Stimulated activated CD8-positive, alpha-beta memory T cell treated with anti-CD3 and anti-CD28 coated beads, Interleukin-4, amount 100 ng/mL, for 1 hour (primary cell): ENCODE results near the gene EXTL1.

Experiments
- DNase-seq, 2 donors: peaks; one replicate each; pipeline ENCODE4 v3.0.0-alpha.2; 2020; ENCODE audit warnings: low read depth in 2 of 2, low spot score in 1 of 2

Gene EXTL1

GRCh38 chr1:26067432-26067911 is 45.9 kb downstream of the EXTL1 start, which contains the start of gene TRIM63:
Gene TRIM63 (minus strand): TSS chr1:26067630. CDS start chr1:26067494, 136 bp downstream.
- no peak for DNase-seq

GRCh38 chr1:26069941-26070295 is 48.3 kb downstream of the EXTL1 start:
- no peak for DNase-seq

GRCh38 chr1:26070296-26070962 is 48.9 kb downstream of the EXTL1 start:
- no peak for DNase-seq

GRCh38 chr1:26070963-26071342 is 49.4 kb downstream of the EXTL1 start:
- DNase-seq: no peak

- DNase-seq: no peak
These were observed 50.7 kb downstream of the EXTL1 start for GRCh38 chr1:26072305-26072704.

GRCh38 chr1:26075421-26076144 is 54.0 kb downstream of the EXTL1 start:
- no peak for DNase-seq

- DNase-seq: no peak
These were observed 55.9 kb downstream of the EXTL1 start for GRCh38 chr1:26077524-26077923.

GRCh38 chr1:26078286-26079177 is 57.0 kb downstream of the EXTL1 start:
- DNase-seq: no peak

- DNase-seq: no peak
These were observed 57.6 kb downstream of the EXTL1 start for GRCh38 chr1:26079178-26079563.

GRCh38 chr1:26079960-26080814 is 58.6 kb downstream of the EXTL1 start:
- no peak for DNase-seq

- DNase-seq: no peak
These were observed 59.9 kb downstream of the EXTL1 start for GRCh38 chr1:26081267-26082019.

GRCh38 chr1:26082020-26082350 is 60.4 kb downstream of the EXTL1 start:
- DNase-seq: no peak

- DNase-seq: no peak
These were observed 61.6 kb downstream of the EXTL1 start for GRCh38 chr1:26083208-26083607.

GRCh38 chr1:26084091-26084561 is 62.6 kb downstream of the EXTL1 start:
- no peak for DNase-seq

- no peak for DNase-seq
These were observed 63.3 kb downstream of the EXTL1 start for GRCh38 chr1:26084844-26085243.
